Osteocyte (in vitro differentiated cells): ENCODE results near the gene SPINT1. TPM values are rescaled to one million over a fixed set of nuclear protein-coding genes. Genes with fewer than 3 reads are reported as not detected.
A peak's percentile ranks its signal among the peaks of the same experiment; 100 is the strongest.

ENCODE experiments used
- DNase-seq: peaks from one replicate; pipeline ENCODE4 v3.0.0; 2021; ENCODE audit warnings: mixed read lengths; ENCODE audit not compliant: unreplicated experiment; ENCODE audit errors: extremely low spot score
- H3K27ac Mint-ChIP-seq: one replicate; pipeline ENCODE4 v1.8.0; 2021; ENCODE audit warnings: mild to moderate bottlenecking, mixed read lengths; ENCODE audit not compliant: unreplicated experiment
- H3K27me3 Mint-ChIP-seq: one replicate; pipeline ENCODE4 v1.8.0; 2021; ENCODE audit warnings: mixed read lengths; ENCODE audit not compliant: unreplicated experiment
- H3K36me3 Mint-ChIP-seq: one replicate; pipeline ENCODE4 v1.8.0; 2021; ENCODE audit warnings: mixed read lengths; ENCODE audit not compliant: unreplicated experiment
- H3K4me1 Mint-ChIP-seq: one replicate; pipeline ENCODE4 v1.8.0; 2021; ENCODE audit warnings: mixed read lengths; ENCODE audit not compliant: unreplicated experiment
- H3K4me3 Mint-ChIP-seq: one replicate; pipeline ENCODE4 v1.8.0; 2021; ENCODE audit warnings: mild to moderate bottlenecking, moderate library complexity, mixed read lengths; ENCODE audit not compliant: unreplicated experiment
- H3K9me3 Mint-ChIP-seq: one replicate; pipeline ENCODE4 v1.8.0; 2021; ENCODE audit warnings: mixed read lengths; ENCODE audit not compliant: unreplicated experiment
- total RNA-seq: library from RNA; stranded (reverse); gene quantifications from 2 replicates; pipeline ENCODE4 v1.2.1, GENCODE V29; 2021
- TF ChIP-seq, protein P1 (sequence below): fragments of 200-600 bp; sonication (generic); IDR thresholded peaks from 2 replicates; pipeline ENCODE4 v1.5.0; 2021; ENCODE audit warnings: antibody characterized with exemption, mild to moderate bottlenecking, moderate library complexity

Gene SPINT1
- total RNA-seq, 1 donor from 2014 or later: 5.5 TPM

DNA sequence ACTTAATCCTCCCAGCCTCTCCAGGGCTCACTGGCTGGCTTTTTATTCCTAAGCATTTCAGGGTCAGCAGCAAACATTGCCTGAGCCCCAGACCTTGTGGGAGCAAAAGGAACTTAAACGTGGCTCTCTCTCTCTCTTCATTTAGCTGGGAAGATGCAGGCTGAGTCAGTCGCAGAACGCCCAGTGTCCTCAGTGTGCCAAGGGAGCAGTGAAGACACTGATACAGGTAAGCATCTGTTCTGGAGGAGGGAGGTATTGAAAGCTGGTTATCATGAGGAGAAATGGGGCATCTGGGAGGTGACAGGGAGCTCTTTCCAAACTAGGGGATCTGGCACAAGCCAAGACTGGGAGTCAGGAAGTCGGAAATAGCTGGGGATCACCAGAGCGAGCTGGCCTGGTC, 25.8 kb downstream of the SPINT1 start:
- Mint-ChIP-seq H3K4me3 (no peak overlapping the region), H3K27ac (no peak overlapping the region), H3K9me3 (no peaks in the 10 kb centered on the region), H3K4me1 (peaks cover 20% of the 10 kb centered on the region), H3K27me3 (peaks cover 6% of the 10 kb centered on the region), H3K36me3 (no peaks in the 10 kb centered on the region)
- TF ChIP-seq, protein P1, sequence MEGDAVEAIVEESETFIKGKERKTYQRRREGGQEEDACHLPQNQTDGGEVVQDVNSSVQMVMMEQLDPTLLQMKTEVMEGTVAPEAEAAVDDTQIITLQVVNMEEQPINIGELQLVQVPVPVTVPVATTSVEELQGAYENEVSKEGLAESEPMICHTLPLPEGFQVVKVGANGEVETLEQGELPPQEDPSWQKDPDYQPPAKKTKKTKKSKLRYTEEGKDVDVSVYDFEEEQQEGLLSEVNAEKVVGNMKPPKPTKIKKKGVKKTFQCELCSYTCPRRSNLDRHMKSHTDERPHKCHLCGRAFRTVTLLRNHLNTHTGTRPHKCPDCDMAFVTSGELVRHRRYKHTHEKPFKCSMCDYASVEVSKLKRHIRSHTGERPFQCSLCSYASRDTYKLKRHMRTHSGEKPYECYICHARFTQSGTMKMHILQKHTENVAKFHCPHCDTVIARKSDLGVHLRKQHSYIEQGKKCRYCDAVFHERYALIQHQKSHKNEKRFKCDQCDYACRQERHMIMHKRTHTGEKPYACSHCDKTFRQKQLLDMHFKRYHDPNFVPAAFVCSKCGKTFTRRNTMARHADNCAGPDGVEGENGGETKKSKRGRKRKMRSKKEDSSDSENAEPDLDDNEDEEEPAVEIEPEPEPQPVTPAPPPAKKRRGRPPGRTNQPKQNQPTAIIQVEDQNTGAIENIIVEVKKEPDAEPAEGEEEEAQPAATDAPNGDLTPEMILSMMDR: no peak
- DNase-seq: no peak

DNA sequence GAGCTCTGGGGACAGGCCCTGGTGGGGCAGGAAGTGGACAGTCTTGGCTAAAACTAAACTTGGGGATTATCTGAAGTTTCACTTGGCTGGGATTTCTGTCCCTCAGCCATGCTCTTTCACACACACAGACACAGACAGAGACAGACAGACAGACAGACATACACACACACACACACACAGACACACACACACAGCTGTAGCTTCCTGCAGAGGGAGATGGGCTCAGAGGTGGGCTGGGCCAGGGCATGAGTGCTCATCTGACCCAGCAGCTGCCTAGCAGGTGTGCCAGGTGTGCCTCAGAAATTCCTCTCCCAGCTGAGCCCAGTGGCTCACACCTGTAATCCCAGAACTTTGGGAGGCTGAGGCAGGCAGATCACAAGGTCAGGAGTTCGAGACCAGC, 26.9 kb downstream of the SPINT1 start:
- Mint-ChIP-seq H3K9me3 (no peaks in the 10 kb centered on the region), H3K4me1 (peaks cover 16% of the 10 kb centered on the region), H3K27me3 (peaks cover 6% of the 10 kb centered on the region), H3K4me3 (no peak overlapping the region), H3K36me3 (no peaks in the 10 kb centered on the region), H3K27ac (no peak overlapping the region)
- TF ChIP-seq, protein P1: no peak
- no peak for DNase-seq

DNA sequence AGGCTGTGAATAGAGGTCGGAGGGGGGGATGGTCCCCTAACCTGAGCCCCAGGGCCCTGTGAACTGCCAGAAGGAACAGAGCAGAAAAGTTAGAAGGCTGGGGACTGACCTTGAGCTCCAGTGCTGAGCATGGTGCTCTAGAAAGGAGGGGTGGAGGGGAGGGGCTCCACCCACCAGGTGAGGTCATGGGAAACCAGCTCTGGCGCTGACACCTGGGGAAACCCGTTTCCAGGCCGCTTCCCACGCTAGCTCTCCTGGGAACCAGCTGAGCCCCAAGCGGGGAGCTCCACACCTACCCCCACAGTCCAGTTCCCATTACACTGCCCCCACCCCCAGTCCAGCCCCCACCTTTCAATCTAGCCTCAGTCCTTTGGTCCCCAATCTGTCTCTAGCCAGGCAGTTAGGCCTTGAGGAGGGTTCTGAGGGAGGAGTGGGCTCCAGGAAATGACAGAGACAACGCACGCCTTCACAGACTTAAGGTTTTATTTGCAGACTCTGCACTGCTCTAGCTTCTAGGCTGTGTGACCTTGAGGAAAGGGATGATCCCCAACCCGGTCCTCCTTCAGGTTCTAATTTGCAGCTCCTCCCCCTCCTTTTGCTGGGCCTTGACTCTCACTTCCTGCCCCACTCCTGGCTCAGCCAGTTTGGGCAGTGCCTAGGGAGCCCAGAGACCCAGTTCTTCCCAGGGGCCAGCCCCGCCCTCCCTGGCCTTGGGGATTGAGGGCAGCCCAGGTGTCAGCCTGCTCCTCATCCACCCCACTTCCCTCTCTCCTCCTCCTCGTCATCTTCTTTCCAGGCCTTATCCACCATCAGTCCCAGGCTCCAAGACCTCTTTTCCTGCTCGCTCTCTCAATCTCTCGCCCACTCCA, 28.1 kb downstream of the SPINT1 start:
- H3K9me3 Mint-ChIP-seq: no peaks in the 10 kb centered on the region
- H3K27me3 Mint-ChIP-seq: peaks cover 6% of the 10 kb centered on the region
- peaks cover 11% of the 10 kb centered on the region for H3K4me1 Mint-ChIP-seq
- TF ChIP-seq, protein P1: no peak
- no peak overlapping the region for H3K27ac Mint-ChIP-seq
- DNase-seq: no peak
- no peaks in the 10 kb centered on the region for H3K36me3 Mint-ChIP-seq
- no peak overlapping the region for H3K4me3 Mint-ChIP-seq

DNA sequence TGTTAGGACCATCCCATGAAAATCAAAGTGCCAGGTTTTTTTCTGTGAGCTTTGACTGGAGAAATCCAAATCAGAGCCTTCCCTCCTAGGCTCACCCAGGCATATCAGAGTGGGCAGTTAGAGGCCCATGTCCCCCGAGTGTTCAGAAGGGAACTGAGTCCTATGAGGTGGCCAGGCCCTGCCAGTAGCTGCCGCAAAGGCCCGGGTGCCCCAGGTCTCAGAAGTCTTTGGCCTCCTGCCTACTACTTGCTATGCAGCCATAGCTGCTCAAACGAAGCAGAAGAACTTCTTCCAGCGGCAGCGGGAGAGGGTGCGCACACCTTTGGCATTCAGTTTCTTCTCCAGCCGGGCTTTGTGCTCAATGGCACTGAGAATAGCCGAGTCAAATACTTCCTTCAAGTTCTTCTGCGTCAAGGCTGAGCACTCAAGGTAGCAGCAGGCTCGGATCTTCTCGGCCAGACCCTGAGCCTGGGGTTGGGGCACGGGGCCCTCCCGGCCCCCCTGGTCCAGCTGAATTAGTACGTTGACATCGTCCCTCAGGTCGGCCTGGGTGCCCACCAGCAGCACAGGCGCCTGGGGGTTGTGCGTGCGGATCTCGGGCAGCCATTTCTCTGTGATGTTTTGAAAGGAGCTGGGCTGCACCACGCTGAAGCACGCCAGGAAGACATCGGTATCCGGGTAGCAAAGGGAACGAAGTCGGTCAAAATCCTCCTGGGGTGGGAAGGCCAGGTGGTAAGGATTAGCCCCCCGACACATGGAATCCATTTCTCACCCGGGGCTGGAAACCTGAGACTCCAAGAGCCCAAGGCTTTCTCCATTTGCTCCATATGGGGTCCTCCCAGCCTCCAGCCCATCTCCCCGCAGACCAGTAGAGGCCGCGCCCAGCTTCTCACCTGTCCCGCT, 29.2 kb downstream of the SPINT1 start:
- TF ChIP-seq, protein P1: no peak
- no peak for DNase-seq
- Mint-ChIP-seq H3K4me1 (peaks cover 11% of the 10 kb centered on the region), H3K4me3 (peak overlapping the region; percentile 68), H3K36me3 (no peaks in the 10 kb centered on the region), H3K9me3 (no peaks in the 10 kb centered on the region), H3K27ac (no peak overlapping the region), H3K27me3 (peaks cover 6% of the 10 kb centered on the region)
